Uterus (tissue), 4 donors: ENCODE results near the gene CENATAC. TPM values are rescaled to one million over a fixed set of nuclear protein-coding genes. Genes with fewer than 3 reads are reported as not detected.
"Not testable (repeated sequence)": the region's sequence is repeated elsewhere in the genome, so short reads cannot be mapped to it uniquely, and the experiment has no call there.

ENCODE experiments used
- DNase-seq, 2 donors: peaks; one replicate each; pipeline ENCODE4 v3.0.0-alpha.2; 2019 to 2020
- H3K27ac ChIP-seq, 2 donors: fragments of 200-600 bp; sonication (generic); 1 replicate in 1 of 2; 2 replicates in 1 of 2; pipeline ENCODE4 v1.5.1; 2016 to 2018
- H3K27me3 ChIP-seq, 2 donors: fragments of 200-600 bp; sonication (generic); one replicate each; pipeline ENCODE4 v1.5.1; 2018 to 2019; ENCODE audit warnings: control low read depth in 1 of 2
- H3K36me3 ChIP-seq, 2 donors: fragments of 200-600 bp; sonication (generic); one replicate each; pipeline ENCODE4 v1.5.1; 2019; ENCODE audit warnings: control low read depth in 1 of 2
- H3K4me1 ChIP-seq, 2 donors: fragments of 200-600 bp; sonication (generic); one replicate each; pipeline ENCODE4 v1.5.1; 2018 to 2019; ENCODE audit warnings: control low read depth in 1 of 2
- H3K4me3 ChIP-seq, 2 donors: fragments of 200-600 bp; sonication (generic); 1 replicate in 1 of 2; 2 replicates in 1 of 2; pipeline ENCODE4 v1.5.1; 2018 to 2019; ENCODE audit warnings: mild to moderate bottlenecking in 1 of 2
- H3K9me3 ChIP-seq, 2 donors: fragments of 200-600 bp; sonication (generic); one replicate each; pipeline ENCODE4 v1.5.1; 2019; ENCODE audit warnings: control low read depth in 1 of 2
- CTCF ChIP-seq, 4 experiments: fragments of 200-600 bp in 2 of 4; fragments of 450-650 bp in 2 of 4; sonication (generic) in 2 of 4; IDR thresholded peaks; one replicate each; pipeline ENCODE4 v1.5.1; 2016 to 2019; ENCODE audit warnings: antibody characterized with exemption in 4 of 4, mild to moderate bottlenecking in 2 of 4, moderate library complexity in 1 of 4
- POLR2A ChIP-seq, 2 donors: fragments of 450-650 bp; IDR thresholded peaks; one replicate each; pipeline ENCODE4 v1.6.1; 2016; ENCODE audit warnings: antibody characterized with exemption in 2 of 2, mild to moderate bottlenecking in 1 of 2, moderate library complexity in 1 of 2
- intact Hi-C: fragments of 100-400 bp; cut with DNase I; formaldehyde crosslinking; loops from one replicate; pipeline ENCODE4 v1.15.1; 2023; ENCODE audit warnings: low total_unique reads
- total RNA-seq, 4 donors: library from RNA; depleted of rRNA in 3 of 4; stranded (reverse); fragments of >200 nt in 3 of 4; gene quantifications; one replicate each; pipeline versions ENCODE4 v1.1.0 to v1.2.4, GENCODE V29; 2014 to 2023
- donor health status: DM: yes; HTN: yes; CAD: no.

Gene CENATAC
- total RNA-seq, 4 donors from 2014 or later = 19.5 to 88.2 (median 49.7) TPM

- TF ChIP-seq CTCF (IDR thresholded peaks at IDR 0.05) = no peak
- Histone ChIP-seq H3K4me1 (no peaks in the 10 kb centered on the region), H3K27me3 (no peaks in the 10 kb centered on the region), H3K27ac (no peak overlapping the region), H3K9me3 (no peaks in the 10 kb centered on the region), H3K36me3 (no peaks in the 10 kb centered on the region), H3K4me3 (no peak overlapping the region)
- DNase-seq = no peak
- intact Hi-C loops = loop anchor here (5.0 to 10.0 kb wide), 2 partner anchors 53 to 270 kb away; no protein-coding TSS in a partner anchor
Observed at GRCh38 chr11:118957549-118957948, 40.4 kb upstream of the CENATAC start.

GRCh38 chr11:118957968-118958367 is 40.0 kb upstream of the CENATAC start:
- H3K36me3 ChIP-seq = no peaks in the 10 kb centered on the region
- no peak overlapping the region for H3K4me3 ChIP-seq
- H3K4me1 ChIP-seq = no peaks in the 10 kb centered on the region
- intact Hi-C loops = loop anchor here (5.0 to 10.0 kb wide), 2 partner anchors 53 to 271 kb away; no protein-coding TSS in a partner anchor
- TF ChIP-seq CTCF (IDR thresholded peaks at IDR 0.05) = no peak
- no peak for TF ChIP-seq POLR2A (IDR thresholded peaks at IDR 0.05)
- H3K27ac ChIP-seq = no peak overlapping the region
- no peaks in the 10 kb centered on the region for H3K9me3 ChIP-seq
- DNase-seq = no peak
- H3K27me3 ChIP-seq = no peaks in the 10 kb centered on the region

- no peaks in the 10 kb centered on the region for H3K9me3 ChIP-seq
- no peak overlapping the region for H3K4me3 ChIP-seq
- no peak for DNase-seq
- no peaks in the 10 kb centered on the region for H3K27me3 ChIP-seq
- no peak overlapping the region for H3K27ac ChIP-seq
- H3K36me3 ChIP-seq = no peaks in the 10 kb centered on the region
- no peak for TF ChIP-seq POLR2A (IDR thresholded peaks at IDR 0.05)
- TF ChIP-seq CTCF (IDR thresholded peaks at IDR 0.05) = no peak
- H3K4me1 ChIP-seq = no peaks in the 10 kb centered on the region
- intact Hi-C loops = loop anchor here (5.0 to 10.0 kb wide), 2 partner anchors 54 to 271 kb away; no protein-coding TSS in a partner anchor
Observed at GRCh38 chr11:118958577-118958976, 39.4 kb upstream of the CENATAC start.

- no peaks in the 10 kb centered on the region for H3K27me3 ChIP-seq
- TF ChIP-seq CTCF (IDR thresholded peaks at IDR 0.05) = no peak
- TF ChIP-seq POLR2A (IDR thresholded peaks at IDR 0.05) = no peak
- intact Hi-C loops = no loop called here
Observed at GRCh38 chr11:118961189-118961588, 36.7 kb upstream of the CENATAC start.

GRCh38 chr11:118961591-118961990 is 36.3 kb upstream of the CENATAC start:
- intact Hi-C loops = no loop called here
- DNase-seq = no peak

More at GRCh38 chr11:118961189-118961588, 36.7 kb upstream of the CENATAC start:
- no peak for DNase-seq
- no peak overlapping the region for H3K4me3 ChIP-seq
- H3K4me1 ChIP-seq = no peaks in the 10 kb centered on the region
- H3K36me3 ChIP-seq = no peaks in the 10 kb centered on the region
- H3K27ac ChIP-seq = no peak overlapping the region
- H3K9me3 ChIP-seq = no peaks in the 10 kb centered on the region

GRCh38 chr11:118969508-118969907 is 28.4 kb upstream of the CENATAC start:
- H3K4me3 ChIP-seq, H3K9me3 ChIP-seq, DNase-seq, H3K27ac ChIP-seq, H3K36me3 ChIP-seq, H3K4me1 ChIP-seq, intact Hi-C loops, H3K27me3 ChIP-seq: not testable (repeated sequence)

More at GRCh38 chr11:118961591-118961990, 36.3 kb upstream of the CENATAC start:
- Histone ChIP-seq H3K4me1 (no peaks in the 10 kb centered on the region), H3K27ac (no peak overlapping the region), H3K36me3 (no peaks in the 10 kb centered on the region), H3K9me3 (no peaks in the 10 kb centered on the region), H3K4me3 (no peak overlapping the region), H3K27me3 (no peaks in the 10 kb centered on the region)
- no peak for TF ChIP-seq CTCF (IDR thresholded peaks at IDR 0.05)
- no peak for TF ChIP-seq POLR2A (IDR thresholded peaks at IDR 0.05)
